ENCODE data around the gene KBTBD4. TPM values are rescaled to one million over a fixed set of nuclear protein-coding genes. Genes with fewer than 3 reads are reported as not detected.

Gene KBTBD4
- total RNA-seq (2014; rRNA removed; shearing (Covaris generic)) = 32.7 and 43.1 TPM in 2 replicates

GRCh38 chr11:47578524-47579494 is at the start of gene KBTBD4, which contains the start of gene NDUFS3:
Gene KBTBD4, minus strand, starts transcription at chr11:47578970. Its CDS starts 19 bp downstream, at chr11:47578951.
Gene NDUFS3, plus strand, starts transcription at chr11:47579074. Its CDS starts 18 bp downstream, at chr11:47579092.
- peak; percentile 92 for DNase-seq (ENCODE audit: low spot score)
- in situ Hi-C loops (cut with HindIII; ENCODE audit: low sequenced_read_pairs) = no loop called here

GRCh38 chr11:47628026-47628425 is 49.3 kb upstream of the KBTBD4 start:
- DNase-seq (ENCODE audit: low spot score) = no peak
- in situ Hi-C loops (cut with HindIII; ENCODE audit: low sequenced_read_pairs) = no loop called here

GRCh38 chr11:47626234-47626633 is 47.5 kb upstream of the KBTBD4 start:
- in situ Hi-C loops (cut with HindIII; ENCODE audit: low sequenced_read_pairs) = no loop called here
- no peak for DNase-seq (ENCODE audit: low spot score)

- DNase-seq (ENCODE audit: low spot score) = no peak
- in situ Hi-C loops (cut with HindIII; ENCODE audit: low sequenced_read_pairs) = no loop called here
Observed at GRCh38 chr11:47620836-47621378, 42.1 kb upstream of the KBTBD4 start.

GRCh38 chr11:47617417-47617809 is 38.6 kb upstream of the KBTBD4 start:
- in situ Hi-C loops (cut with HindIII; ENCODE audit: low sequenced_read_pairs) = no loop called here
- no peak for DNase-seq (ENCODE audit: low spot score)

- DNase-seq (ENCODE audit: low spot score) = peak; percentile 85
- in situ Hi-C loops (cut with HindIII; ENCODE audit: low sequenced_read_pairs) = no loop called here
Observed at GRCh38 chr11:47616726-47617416, 38.1 kb upstream of the KBTBD4 start.

- DNase-seq (ENCODE audit: low spot score) = no peak
- in situ Hi-C loops (cut with HindIII; ENCODE audit: low sequenced_read_pairs) = no loop called here
Observed at GRCh38 chr11:47615249-47615648, 36.5 kb upstream of the KBTBD4 start.

- in situ Hi-C loops (cut with HindIII; ENCODE audit: low sequenced_read_pairs) = no loop called here
- no peak for DNase-seq (ENCODE audit: low spot score)
Observed at GRCh38 chr11:47611348-47611794, 32.6 kb upstream of the KBTBD4 start.

- in situ Hi-C loops (cut with HindIII; ENCODE audit: low sequenced_read_pairs) = no loop called here
- DNase-seq (ENCODE audit: low spot score) = no peak
Observed at GRCh38 chr11:47609675-47610074, 30.9 kb upstream of the KBTBD4 start.

- peak; percentile 67 for DNase-seq (ENCODE audit: low spot score)
- in situ Hi-C loops (cut with HindIII; ENCODE audit: low sequenced_read_pairs) = no loop called here
Observed at GRCh38 chr11:47607380-47607779, 28.6 kb upstream of the KBTBD4 start.

- in situ Hi-C loops (cut with HindIII; ENCODE audit: low sequenced_read_pairs) = no loop called here
- DNase-seq (ENCODE audit: low spot score) = no peak
Observed at GRCh38 chr11:47606731-47607130, 28.0 kb upstream of the KBTBD4 start.

GRCh38 chr11:47605921-47606320 is 27.2 kb upstream of the KBTBD4 start:
- in situ Hi-C loops (cut with HindIII; ENCODE audit: low sequenced_read_pairs) = no loop called here
- DNase-seq (ENCODE audit: low spot score) = no peak

- DNase-seq (ENCODE audit: low spot score) = no peak
- in situ Hi-C loops (cut with HindIII; ENCODE audit: low sequenced_read_pairs) = no loop called here
Observed at GRCh38 chr11:47603295-47603694, 24.5 kb upstream of the KBTBD4 start.

- in situ Hi-C loops (cut with HindIII; ENCODE audit: low sequenced_read_pairs) = no loop called here
- DNase-seq (ENCODE audit: low spot score) = no peak
Observed at GRCh38 chr11:47599902-47600301, 21.1 kb upstream of the KBTBD4 start.

- in situ Hi-C loops (cut with HindIII; ENCODE audit: low sequenced_read_pairs) = no loop called here
- DNase-seq (ENCODE audit: low spot score) = no peak
Observed at GRCh38 chr11:47595967-47596366, 17.2 kb upstream of the KBTBD4 start.

- in situ Hi-C loops (cut with HindIII; ENCODE audit: low sequenced_read_pairs) = no loop called here
- peak; percentile 36 for DNase-seq (ENCODE audit: low spot score)
Observed at GRCh38 chr11:47595029-47595428, 16.3 kb upstream of the KBTBD4 start.

- in situ Hi-C loops (cut with HindIII; ENCODE audit: low sequenced_read_pairs) = no loop called here
- DNase-seq (ENCODE audit: low spot score) = peak; percentile 43
Observed at GRCh38 chr11:47593934-47594855, 15.4 kb upstream of the KBTBD4 start, which contains the start of gene C1QTNF4. Gene C1QTNF4, minus strand, starts transcription at chr11:47594411. Its CDS starts 3,601 bp downstream, at chr11:47590810.

GRCh38 chr11:47593492-47593933 is 14.7 kb upstream of the KBTBD4 start:
- in situ Hi-C loops (cut with HindIII; ENCODE audit: low sequenced_read_pairs) = no loop called here
- DNase-seq (ENCODE audit: low spot score) = peak; percentile 56

GRCh38 chr11:47592970-47593369 is 14.2 kb upstream of the KBTBD4 start:
- DNase-seq (ENCODE audit: low spot score) = no peak
- in situ Hi-C loops (cut with HindIII; ENCODE audit: low sequenced_read_pairs) = no loop called here
